CD4-positive, alpha-beta T cell treated with Interleukin-1 beta for 1 hour (primary cell): Measurements from ENCODE around the gene TMEM141.
"Not testable (repeated sequence)": the region's sequence is repeated elsewhere in the genome, so short reads cannot be mapped to it uniquely, and the experiment has no call there.

Experiments used
- DNase-seq, 2 donors: peaks; one replicate each; pipeline ENCODE4 v3.0.0-alpha.2; 2020 to 2022

The TMEM141 gene

DNA sequence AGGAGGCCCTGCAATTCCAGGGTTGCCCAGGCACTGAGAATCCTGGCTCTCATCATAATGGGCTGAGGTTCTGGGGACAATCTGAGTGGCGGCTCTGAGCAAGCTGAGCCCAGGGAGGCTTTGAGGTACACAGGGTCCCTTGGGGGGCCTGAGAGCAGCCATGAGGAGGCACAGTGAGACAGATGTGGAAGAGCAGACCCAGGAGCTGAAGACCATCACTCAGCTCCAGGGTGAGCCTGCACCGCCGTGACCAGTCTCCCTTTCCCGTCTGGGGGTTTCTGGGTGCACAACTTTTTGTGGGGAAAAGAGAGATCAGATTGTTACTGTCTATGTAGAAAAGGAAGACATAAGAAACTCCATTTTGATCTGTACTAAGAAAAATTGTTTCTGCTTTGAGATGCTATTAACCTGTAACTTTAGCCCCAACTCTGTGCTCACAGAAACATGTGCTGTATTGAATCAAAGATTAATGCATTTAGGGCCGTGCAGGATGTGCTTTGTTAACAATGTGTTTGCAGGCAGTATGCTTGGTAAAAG, 5.2 kb downstream of the TMEM141 start, which contains the start of gene CCDC183:
Gene CCDC183, plus strand, starts transcription at position 101 of the 537 bp plus-strand sequence. Its CDS starts 60 bp downstream, at position 161.
- no peak for DNase-seq

DNA sequence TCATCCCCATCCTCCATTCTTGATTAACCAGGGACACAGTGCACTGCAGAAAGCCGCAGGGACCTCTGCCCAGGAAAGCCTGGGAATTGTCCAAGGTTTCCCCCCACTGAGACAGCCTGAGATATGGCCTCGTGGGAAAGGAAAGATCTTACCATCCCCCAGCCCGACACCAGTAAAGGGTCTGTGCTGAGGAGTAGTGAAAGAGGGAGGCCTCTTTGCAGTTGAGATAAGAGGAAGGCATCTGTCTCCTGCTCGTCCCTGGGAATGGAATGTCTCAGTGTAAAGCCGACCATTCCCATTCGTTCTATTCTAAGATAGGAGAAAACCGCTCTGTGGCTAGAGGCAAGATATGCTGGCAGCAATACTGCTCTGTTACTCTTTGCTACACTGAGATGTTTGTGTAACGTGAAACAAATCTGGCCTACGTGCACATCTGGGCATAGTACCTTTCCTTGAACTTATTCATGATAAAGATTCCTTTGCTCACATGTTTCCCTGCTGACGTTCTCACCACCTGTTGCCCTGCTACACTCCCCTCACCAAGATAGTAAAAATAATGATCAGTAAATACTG, 5.7 kb downstream of the TMEM141 start:
- not testable (repeated sequence) for DNase-seq

DNA sequence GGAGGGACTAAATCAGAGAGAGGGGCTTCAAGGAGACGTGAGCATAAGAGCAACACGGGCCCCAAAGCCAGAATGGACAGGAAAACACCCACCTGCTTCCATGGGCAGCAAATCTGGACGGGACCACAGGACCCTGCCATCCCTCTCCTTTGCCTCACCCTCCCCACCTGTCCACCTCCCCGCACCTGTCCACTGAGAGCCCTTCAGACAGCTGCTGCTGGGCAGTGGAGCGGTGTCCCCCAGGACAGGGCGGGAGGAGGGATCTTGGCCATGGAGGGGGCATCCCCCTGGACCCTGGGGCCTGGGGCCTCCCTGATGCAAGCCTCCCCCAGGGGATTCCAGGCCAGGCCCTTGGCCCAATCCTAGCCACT, 7.5 kb downstream of the TMEM141 start:
- no peak for DNase-seq

DNA sequence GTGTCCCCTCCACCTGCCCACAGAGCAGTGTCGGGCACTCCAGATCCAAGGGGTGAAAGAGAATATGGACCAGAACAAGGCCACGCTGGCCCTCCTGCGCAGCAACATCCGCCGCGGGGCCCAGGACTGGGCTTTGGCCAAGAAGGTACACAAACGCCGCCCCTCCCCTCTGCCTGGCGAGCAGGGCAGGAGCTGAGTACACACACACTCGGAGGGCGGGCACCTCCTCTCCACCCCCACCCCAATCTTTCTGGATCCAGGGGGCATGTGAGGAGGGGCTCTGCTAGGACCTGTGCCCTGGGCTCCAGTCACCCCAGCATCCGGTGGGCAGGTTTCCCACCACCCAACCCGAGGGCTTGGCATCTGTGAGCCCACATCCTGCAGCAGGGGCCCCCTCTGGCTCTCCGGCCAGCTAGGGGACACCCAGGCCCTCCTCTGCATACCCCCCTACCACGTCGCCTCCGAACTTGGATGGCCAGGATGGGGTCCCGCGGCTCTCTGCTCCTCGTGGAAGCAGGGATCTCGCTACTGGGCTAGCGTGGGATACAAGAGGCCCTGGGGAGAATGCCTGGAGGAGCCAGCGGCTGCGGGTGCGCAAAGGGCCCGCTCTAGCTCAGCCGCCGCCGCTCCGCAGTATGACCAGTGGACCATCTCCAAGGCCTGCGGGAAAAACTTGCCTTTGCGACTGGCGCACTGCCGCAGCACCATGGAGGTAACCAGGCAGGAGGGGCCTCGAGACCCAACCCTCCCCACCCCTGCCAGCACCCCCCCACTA, 8.1 kb downstream of the TMEM141 start:
- no peak for DNase-seq

DNA sequence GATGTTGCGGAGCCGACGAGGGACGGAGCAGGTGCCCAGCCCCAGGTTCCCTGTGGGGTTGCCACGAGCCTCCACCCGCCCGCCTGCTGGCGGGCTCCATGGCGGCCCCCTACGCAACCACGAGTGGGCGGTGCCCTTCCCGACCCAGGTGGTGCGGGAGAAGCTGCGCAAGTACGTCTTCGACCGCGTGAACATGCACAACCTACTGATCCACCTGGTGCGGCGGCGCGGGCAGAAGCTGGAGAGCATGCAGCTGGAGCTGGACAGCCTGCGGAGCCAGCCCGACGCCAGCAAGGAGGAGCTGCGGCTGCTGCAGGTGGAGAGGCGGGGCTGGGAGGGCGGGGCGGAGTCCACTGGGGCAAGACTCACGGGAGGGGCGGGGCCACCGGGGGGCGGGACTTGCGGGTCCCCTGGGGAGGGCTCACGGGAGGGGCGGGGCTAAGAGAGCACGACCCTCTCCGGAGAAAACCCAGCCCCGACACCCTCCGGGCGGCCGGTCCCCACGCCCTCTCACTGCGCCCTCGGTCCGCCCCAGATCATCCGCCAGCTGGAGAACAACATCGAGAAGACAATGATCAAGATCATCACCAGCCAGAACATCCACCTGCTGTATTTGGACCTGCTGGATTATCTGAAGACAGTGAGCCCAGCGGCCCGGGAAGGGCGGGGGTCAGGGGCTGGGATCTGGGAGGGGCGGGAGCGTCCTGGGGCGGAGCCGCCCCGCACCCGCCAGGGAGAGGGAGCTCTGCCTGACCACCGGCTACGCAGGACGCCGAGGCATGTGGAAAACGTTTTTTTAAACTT, 8.9 kb downstream of the TMEM141 start:
- peak; percentile 88 to 90 for DNase-seq

DNA sequence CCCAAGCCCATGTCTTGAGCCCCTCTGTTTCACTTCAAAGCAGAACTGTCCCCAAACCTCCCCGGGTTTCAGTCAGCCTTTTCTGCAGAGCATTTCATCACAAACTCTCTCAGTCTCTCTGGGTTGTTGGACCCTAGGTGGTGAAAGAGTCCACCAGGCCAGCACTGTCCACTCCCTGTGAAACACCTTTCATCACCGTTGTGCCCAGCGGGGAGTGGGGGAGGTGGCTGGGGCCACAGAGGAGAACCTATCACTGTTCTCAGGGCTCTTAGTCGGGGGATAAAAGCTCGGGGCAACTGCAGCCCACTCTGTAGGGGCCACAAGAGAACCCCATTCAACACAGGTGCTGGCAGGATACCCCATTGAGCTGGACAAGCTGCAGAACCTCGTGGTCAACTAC, 11.2 kb downstream of the TMEM141 start:
- DNase-seq, result no peak

DNA sequence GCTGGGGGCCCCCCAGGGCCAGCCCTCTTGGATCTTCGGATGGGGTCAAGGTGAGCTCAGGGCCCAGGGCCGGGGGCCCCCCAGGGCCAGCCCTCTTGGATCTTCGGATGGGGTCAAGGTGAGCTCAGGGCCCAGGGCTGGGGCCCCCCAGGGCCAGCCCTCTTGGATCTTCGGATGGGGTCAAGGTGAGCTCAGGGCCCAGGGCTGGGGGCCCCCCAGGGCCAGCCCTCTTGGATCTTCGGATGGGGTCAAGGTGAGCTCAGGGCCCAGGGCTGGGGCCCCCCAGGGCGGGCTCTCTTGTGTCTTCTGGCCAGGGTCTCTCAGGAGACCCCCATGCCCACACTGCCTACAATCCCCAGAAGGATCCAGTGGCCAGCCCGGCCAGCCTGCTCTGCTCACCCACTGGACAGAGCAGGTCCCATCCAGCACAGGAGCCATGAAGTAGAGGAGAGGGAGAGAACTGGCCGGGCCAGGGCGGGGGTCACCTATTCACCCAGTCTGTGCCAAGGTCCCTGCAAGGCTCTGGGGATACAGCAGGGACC, 11.9 kb downstream of the TMEM141 start:
- DNase-seq, result not testable (repeated sequence)

DNA sequence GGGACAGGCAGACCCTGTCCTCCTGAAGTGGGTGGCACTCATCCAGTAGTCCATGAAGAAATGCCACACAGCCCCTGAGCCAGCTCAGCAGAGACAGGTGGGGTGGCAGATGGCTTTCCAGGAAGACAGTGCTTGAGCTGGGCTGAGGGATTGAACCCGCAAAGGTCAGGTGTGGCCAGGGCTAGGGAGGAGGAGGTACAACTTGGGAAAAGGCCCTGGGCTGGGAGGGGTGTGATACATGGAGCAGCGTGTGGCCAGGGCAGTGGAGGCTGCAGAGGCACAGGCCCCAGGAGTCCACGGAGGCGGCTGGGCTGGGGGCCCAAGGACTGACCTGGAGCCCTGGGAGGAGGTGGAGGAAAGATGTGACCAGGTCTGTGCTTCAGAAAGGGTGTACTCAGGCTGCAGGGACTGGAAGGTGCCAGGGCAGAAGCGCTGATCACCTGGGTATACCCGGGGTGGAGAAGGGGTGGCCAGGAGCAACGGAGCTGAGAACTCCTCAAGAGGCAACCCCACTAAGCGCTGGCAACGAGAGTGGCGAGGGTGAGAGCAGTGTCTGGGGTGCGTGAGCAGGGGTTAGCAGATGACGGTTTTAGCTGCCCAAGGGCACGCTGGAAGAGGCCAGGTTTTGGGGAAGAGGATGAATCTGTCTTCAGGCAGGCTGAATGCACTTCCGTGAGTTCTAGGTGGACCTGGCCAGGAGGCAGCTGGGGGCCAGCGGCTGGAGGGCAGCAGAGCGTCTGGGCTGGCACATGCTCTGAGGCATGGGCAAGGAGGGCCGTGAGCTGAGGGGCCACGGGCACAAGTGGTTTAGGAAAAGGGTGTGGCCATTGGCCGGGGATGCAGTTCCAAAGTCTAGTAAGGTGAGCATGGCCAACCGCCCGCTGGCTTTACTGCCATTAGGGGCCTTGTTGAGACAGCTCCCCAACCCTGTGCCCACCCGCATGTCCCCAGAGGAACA, 12.7 kb downstream of the TMEM141 start:
- no peak for DNase-seq

DNA sequence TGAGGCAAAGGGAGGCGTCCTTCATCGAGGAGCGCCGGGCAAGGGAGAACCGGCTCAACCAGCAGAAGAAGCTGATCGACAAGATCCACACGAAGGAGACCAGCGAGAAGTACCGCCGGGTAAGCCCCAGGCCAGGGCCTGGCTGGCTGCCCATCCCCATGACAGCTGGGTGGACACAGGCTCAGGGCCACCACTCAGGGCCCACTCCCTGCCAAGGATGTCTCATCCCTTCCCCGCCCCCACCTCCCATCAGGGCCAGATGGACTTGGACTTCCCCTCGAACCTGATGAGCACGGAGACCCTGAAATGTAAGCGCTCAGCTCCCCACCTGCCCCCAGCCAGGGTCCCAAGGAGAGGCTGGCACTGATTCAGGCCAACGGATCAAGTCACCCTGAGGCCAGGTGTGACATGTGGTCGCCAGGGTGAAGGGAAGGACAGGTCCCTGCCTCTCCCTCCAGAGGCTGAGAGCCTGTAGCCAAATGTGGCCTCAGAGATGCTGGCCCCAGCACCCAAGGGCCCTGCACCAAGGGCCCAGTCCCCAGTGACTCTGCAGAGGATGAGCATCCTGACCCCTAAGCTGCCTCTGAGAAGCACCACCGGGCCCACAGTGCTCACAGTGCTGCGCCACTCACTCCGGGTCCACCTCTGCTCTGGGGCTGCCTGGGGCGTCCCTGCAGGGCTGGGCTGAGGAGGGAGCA, 13.5 kb downstream of the TMEM141 start:
- DNase-seq, result no peak

DNA sequence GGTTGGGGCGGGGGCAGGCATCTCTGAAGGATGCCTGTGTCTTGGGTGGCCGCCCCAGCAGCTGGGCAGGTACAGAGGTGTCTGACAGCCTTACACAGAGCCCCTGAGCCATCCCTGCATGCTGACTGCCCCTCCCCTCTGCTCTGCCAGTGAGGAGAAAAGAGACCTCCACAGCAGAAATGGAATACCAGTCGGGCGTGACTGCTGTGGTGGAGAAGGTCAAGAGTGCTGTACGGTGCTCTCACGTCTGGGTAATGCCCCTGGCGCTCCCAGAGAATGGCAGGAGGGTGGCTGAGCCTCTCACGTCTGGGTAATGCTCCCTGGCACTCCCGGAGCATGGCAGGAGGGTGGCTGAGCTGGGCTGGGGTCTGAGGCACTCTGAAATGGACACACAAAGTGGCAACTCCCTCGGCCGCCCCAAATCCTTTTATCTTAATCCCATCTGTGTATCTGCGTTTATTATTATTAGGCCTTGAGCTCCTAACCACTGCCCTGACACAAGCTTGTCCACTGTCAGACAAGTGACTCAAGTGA, 14.1 kb downstream of the TMEM141 start:
- no peak for DNase-seq

DNA sequence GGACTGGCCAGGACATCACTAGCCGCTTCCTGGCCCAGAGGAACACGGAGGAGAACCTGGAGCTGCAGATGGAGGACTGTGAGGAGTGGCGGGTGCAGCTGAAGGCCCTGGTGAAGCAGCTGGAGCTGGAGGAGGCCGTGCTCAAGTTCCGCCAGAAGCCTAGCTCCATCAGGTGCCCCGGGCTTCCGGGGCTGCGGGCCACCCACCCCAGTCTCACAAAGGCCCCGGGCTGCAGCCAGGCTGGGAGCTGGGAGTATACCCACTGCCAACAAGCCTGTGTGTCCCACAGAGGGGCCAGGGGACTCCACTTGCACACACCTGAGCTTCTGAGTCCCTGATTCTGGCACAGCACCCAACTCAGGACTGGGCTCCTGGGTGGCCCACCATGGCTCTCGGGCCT, 14.9 kb downstream of the TMEM141 start:
- no peak for DNase-seq

DNA sequence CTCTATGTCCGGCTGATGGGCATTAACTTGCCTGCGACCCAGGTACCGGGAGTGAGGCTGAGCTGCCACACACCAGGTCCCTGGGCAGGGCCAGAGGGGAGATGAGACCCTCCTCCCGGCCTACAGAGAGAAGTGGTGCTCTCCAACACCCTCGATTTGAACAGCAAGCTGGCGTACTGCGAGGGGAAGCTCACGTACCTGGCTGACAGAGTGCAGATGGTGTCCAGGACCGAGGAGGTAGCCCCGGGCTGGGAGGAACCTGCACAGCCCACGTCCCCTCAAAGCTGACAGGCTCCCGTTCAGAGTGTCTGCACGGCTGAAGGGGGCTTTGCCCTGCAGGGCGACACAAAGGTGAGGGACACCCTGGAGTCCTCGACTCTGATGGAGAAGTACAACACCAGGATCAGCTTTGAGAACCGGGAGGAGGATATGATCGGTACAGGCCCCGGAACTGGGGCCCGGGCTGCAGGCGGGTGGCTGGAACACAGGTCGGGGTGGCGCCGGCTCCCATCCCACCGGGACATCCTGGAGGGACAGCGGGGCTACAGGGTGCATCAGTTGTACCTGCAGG, 15.6 kb downstream of the TMEM141 start:
- DNase-seq, result no peak

DNA sequence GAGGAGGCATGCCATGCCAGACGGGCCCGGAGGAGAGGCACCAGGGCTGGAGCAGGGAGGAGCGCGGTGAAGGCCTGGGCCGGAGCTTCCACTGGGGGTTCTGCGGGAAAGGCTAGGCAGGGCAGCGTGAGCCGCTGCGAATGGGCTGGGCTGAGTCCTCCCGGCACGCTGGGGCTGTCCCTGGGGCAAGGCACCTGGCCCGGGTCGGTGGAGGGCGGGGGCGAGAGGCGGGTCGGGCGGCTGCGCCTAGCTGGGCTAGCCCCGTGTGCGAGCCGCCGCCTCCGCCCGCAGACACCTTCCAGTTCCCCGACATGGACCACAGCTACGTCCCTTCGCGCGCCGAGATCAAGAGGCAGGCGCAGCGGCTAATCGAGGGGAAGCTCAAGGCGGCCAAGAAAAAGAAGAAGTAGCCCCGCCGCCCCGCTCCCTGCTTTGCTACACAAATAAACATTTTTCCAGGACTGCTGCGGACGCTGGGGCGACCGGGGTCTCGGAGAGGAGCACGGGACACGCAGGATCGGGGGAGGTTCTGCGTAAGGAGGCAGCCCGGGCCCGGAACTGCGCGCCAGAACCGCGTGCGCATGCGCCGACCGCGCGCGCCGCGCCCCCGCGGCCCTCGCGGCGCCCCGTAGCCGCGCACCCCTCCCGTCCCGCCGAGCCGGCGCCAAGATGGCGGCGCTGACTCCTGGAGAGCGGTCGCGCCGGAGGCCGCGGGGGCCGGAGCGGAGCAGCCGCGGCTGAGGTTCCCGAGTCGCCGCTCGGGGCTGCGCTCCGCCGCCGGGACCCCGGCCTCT, 16.3 kb downstream of the TMEM141 start, which contains the start of gene RABL6:
Gene RABL6, plus strand, starts transcription at position 668 of the 794 bp plus-strand sequence. CDS start 249 bp downstream, outside the sequence.
- peak; percentile 83 to 86 for DNase-seq

DNA sequence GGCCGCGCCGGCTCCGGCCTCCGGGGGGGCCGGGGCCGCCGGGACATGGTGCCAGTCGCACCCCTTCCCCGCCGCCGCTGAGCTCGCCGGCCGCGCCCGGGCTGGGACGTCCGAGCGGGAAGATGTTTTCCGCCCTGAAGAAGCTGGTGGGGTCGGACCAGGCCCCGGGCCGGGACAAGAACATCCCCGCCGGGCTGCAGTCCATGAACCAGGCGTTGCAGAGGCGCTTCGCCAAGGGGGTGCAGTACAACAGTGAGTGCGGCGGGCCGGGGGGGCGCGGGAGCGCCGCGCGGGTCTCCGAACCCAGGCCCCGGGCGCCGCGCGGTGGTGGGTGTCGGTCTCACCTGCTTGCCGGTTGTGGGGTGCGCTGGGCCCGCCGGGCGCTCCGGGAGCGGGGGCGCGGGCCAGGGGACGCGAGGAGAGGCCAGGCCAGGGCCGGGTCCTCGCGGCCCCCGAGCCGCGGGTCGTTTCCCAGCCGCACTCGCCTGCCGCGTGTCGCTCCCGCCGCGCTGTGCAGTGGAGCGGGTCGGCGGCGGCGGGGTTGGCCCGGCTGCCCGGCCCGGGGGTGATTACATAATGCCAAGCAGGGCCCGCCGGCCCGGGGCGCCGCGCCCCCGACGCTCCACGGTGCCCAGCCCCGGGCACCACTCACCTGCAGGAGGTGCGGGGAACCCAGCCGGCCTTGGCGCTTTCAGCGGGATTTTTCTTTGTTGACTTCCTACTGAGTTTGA, 17.1 kb downstream of the TMEM141 start:
- DNase-seq, result peak; percentile 51 to 52

DNA sequence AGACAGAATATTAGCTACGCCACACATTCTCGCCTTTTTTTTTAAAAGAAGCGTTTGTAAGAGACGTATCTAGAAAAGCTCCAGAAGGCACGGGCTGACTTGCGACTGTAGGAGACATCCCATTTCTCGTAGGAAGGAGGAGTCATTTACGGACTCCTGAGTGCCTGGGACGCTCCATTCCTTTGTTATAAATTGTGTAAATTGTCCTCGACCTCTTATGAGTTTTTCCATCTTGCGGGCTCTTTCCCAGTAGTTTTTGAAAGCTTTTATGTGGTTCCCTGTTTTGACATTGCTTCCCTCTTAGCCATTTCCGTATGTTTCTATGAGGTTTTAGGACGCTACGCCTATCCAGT, 17.6 kb downstream of the TMEM141 start:
- no peak for DNase-seq

DNA sequence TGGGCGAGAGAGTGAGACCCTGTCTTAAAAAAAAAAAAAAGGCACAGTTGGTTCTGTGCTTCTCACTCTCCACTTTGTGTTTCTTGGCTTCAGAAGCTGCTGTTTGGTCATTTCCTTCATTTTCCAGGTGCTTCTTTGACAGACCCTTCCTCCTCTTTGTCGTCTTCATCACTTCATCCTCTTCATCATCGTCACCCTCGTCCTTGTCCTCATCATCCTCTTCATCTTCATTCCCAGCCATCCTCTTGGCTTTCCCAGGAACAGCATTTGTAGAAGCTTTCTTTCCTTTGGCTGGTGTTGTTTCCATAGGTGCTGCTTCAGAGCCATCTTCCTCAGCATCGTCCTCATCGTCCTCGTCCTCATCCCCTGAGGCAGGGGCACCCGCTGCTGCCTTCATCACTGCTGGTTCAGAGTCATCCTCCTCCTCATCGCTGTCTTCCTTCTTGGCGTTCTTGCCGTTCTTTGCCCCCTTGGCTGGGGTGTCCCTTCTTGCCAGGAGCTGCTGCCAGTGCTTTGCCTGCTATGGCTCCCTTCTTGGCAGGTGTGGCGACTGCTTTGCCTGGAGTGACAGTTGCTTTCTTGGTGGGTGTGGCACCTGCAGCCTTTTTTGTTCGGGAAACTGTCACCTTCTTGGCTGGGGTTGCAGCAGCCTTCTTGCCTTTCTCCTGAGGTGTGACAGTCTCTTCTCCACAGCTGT, 23.7 kb downstream of the TMEM141 start:
- DNase-seq, result no peak

DNA sequence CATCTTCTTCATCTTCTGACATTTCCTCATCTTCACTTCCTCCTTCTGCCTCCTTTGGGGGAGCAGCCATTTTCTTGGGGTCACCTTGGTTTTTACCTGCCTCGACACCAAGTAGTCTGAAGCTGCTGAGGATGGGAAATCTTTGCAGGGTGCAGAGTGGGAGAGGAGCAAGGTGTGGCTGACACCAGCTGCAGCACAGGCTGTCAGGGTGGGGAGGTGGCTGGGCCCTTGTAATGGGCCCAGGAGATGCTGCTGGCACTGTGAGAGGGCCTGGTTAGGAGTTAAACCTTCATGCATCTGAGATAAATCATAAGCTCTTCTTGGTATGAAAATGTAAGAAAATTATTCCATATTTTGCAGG, 24.3 kb downstream of the TMEM141 start:
- no peak for DNase-seq
